AG09319 (cell line): ENCODE data around the gene KEL.

Experiments used
- DNase-seq: peaks from one replicate; pipeline ENCODE4 v3.0.0-alpha.2; 2010; ENCODE audit warnings: low read depth; ENCODE audit errors: extremely low read depth
- TF ChIP-seq, protein P1 (sequence below): IDR thresholded peaks from 2 replicates; pipeline ENCODE4 v1.5.1; 2011; ENCODE audit warnings: low read depth, mild to moderate bottlenecking, inconsistent platforms, low read length, moderate library complexity

Gene KEL

GRCh38 chr7:142974626-142975025, 12.5 kb upstream of the KEL start:
- DNase-seq: no peak
- TF ChIP-seq, protein P1, sequence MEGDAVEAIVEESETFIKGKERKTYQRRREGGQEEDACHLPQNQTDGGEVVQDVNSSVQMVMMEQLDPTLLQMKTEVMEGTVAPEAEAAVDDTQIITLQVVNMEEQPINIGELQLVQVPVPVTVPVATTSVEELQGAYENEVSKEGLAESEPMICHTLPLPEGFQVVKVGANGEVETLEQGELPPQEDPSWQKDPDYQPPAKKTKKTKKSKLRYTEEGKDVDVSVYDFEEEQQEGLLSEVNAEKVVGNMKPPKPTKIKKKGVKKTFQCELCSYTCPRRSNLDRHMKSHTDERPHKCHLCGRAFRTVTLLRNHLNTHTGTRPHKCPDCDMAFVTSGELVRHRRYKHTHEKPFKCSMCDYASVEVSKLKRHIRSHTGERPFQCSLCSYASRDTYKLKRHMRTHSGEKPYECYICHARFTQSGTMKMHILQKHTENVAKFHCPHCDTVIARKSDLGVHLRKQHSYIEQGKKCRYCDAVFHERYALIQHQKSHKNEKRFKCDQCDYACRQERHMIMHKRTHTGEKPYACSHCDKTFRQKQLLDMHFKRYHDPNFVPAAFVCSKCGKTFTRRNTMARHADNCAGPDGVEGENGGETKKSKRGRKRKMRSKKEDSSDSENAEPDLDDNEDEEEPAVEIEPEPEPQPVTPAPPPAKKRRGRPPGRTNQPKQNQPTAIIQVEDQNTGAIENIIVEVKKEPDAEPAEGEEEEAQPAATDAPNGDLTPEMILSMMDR: no peak

DNA sequence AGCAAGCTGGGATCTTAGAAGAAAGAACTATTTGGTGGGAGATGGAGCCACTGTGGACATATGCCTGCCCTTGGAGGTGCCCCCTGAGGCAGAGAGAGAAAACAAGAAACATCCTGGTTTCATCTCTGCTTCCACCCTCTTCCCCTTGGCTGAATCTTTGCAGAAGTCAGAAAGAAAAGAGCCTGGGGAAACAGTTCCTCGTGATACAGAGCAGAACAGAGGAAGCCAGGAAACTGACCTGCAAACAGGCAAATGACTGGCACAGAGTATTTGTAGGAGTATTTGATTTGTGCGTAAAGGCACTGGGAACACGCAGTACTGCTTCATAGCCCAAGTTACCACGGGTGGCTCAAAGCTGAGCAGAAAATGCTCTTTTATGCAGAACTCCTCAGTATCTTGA, 7.0 kb upstream of the KEL start:
- DNase-seq: no peak
- TF ChIP-seq, protein P1: no peak

GRCh38 chr7:142968229-142968628, 6.1 kb upstream of the KEL start:
- DNase-seq: no peak
- TF ChIP-seq, protein P1: no peak

GRCh38 chr7:142964502-142965246, 2.5 kb upstream of the KEL start:
- no peak for DNase-seq
- TF ChIP-seq, protein P1: no peak

GRCh38 chr7:142963993-142964392, 1.8 kb upstream of the KEL start:
- TF ChIP-seq, protein P1: no peak
- no peak for DNase-seq

- TF ChIP-seq, protein P1: no peak
- no peak for DNase-seq
Observed at GRCh38 chr7:142962991-142963390, 828 bp upstream of the KEL start.

- TF ChIP-seq, protein P1: no peak
- no peak for DNase-seq
Observed at GRCh38 chr7:142961595-142961972, 579 bp downstream of the KEL start.
